NCI-H1930 (cell line): ENCODE data around the gene RAD51B.
"Not testable (repeated sequence)": the region's sequence is repeated elsewhere in the genome, so short reads cannot be mapped to it uniquely, and the experiment has no call there.

Source experiments
- DNase-seq, 2 experiments: peaks; one replicate each; lab custom pipeline; 2025; lab: John Stamatoyannopoulos, UW

RAD51B gene

DNA sequence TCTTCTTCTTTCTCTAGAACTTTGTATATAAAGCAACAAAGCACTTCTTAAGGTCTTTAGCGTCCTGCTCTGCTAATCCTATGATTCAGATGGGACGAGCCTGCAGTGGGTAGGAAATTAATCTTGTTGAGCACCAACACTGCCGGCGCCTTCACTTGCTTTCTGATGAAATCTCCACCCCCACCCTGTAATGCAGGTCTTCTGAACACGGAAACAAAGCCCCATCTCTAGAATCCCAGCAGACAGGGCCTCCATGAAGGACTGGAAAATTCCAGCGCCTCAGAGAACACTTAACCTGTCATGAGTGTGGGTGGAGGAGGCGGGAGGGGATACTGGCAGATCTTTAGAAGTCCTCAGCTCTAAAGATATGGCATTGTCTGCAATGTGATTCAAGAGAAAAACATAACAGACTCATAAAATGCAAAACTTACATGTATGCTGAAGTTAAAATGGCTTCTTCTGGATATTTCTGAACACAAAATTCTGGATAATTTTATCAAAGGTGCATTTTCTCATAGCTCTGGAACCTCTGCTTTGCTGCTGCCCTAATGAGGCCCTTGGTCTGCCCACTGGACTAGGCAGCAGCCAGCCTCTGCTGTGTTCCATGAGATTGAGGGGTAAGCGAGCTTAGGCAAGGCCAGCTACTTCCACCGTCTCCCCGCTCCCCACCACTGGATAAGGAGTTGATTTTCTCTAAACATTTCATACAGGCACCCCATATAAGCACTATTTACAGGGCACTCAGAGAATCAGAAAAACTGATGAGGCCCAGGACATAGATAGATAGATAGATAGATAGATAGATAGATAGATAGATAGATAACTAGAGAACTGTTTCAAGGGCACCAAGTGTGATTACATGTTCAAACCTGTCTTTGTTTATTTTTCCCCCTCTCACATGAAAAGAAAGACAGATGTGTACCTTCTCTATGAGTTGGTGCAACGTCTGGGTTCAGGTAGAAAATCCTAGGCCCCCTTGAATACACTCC lies 930.2 kb downstream of the RAD51B start:
- DNase-seq: no peak

DNA sequence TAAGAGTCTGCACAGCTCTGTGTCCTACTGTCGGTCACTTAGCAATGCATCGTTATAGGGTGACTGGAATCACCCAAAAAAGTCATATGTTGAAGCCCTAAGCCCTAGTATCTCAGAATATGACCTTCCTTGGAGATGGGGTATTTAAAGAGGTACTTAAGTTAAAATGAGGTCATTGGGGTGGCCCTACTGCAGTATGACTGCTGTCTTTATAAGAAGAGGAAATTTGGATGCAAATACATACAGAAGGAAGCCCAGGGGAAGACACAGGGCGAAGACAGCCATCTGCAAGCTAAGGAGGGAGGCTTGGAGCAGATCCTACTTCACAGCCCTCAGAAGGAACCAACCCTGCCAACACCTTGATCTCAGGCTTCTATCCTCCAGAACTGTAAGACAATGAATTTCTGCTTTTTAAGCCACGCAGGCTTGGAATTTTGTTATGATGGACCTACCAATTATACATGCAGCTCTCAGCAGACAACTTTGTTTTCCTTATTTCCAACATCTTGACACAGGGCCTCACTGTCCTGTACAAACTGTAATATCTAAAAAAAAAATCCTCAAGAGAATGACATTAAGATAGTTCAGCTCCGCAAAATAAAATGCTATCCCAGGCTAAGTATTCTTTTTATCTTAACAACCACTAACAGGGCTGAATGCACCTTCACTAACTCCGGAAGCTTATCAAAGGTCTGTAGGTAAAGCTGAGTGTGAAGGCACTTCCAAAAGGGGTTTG lies 932.9 kb downstream of the RAD51B start:
- DNase-seq: no peak

DNA sequence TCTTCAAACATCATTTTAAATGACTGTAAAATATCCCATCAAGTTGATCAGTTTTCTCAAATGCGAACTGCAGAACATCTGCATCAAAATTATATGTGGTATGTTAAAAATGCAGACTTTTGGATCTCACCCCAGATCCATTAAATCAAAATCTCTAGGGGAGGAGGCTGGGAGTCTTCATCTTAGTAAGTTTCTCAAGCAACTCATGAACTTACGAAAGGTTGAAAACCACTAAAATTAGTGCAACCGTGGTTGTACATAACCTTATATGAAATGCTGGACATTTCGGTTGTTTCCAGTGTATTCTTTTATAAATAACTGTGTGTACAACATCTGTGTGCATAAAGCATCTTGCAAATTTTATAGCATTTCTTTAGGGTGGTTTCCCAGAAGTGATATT lies 934.1 kb downstream of the RAD51B start:
- no peak for DNase-seq

DNA sequence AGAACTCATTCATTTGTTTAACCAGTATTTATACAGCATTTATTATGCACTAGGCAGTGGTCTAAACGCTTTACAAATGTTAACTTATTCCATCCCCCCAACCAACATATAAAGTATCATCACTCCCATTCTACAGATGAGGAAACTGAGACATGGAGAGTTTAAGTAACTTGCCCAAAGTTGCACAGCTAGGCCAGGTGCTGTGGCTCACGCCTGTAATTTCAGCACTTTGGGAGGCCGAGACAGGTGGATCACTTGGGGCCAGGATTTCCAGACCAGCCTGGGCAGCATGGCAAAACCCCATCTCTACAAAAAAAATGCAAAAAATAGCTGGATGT lies 935.4 kb downstream of the RAD51B start:
- no peak for DNase-seq

DNA sequence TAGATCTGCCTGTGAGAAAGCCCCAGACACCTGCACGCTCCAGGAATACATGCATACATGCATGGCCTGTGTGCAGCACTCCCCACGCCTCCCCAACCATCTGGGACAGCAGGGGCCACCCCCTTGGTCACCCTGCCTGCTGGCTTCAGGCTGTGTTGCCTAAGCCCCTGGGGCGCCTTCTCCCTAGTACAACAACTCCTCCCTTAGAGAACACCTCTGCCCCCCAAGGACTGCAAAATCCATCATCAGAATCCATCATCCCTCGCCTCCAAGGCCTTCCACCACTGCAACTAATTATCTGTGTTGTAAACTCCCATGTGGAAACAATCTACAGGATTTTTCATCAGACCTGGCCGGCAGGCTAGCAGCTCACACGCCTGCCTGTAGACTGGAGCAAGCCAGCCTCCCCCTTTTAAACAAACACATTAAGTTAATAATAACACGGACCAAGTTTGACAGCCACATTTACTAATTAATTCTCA lies 936.5 kb downstream of the RAD51B start:
- no peak for DNase-seq

DNA sequence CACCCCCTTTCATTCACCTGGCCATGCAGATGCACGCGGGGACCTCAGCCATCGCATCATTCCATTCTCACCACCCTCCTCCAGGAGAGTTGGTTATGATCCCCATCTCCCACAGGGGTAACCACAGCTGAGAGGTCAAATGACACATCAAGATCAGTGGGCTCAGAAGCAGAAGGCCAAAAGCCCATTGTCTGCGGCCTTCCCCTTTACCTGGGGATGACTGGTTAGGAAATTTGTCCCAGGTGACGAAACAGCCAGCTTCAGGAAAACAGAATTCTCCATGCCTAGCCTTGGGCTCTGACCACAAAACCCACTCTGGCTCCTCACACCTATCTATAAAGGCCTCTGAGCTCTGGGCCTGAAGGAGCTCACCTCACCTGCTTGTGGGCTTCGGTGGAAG lies 937.2 kb downstream of the RAD51B start:
- no peak for DNase-seq

DNA sequence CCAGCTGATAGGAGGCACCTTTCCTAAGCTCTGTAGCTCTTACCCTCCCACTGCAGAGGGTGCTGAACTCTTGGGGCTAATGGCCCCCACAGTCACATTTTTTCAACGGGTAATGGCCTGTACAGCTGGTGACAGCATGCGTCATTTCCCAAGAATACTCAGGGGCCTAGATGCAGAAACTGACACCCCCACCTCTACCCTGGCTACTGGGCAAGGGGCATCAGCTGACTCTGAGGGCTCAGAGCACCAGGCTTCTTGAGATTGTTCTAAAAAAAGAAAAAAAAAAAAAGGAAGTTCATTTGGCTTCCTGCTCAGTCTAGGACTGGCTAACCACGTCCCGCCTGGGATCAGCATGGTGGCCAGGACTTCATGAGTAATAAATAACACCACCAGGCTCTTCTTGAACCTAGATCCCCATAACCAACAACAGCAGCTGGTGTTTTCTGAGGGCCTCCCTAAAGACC lies 938.1 kb downstream of the RAD51B start:
- DNase-seq: no peak

DNA sequence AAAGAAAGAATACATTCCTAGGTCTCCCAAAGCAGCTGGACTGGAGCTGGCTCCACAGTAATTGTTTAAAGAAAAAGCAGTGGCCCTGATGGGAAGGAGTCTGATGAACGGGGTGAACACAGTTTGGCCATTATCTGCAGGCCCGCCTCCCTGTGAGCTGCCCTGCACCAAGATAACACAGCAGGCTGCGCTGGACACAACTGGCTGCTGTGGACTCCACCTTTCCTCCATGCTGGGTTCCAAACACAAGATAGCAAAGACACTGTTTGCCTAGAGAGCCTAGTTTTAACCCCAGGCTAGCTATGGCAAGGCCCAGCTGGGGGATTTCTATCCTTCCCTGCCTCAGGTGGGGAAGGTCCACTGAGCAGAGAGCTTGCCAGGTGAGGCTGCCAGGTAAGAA lies 938.7 kb downstream of the RAD51B start:
- no peak for DNase-seq

DNA sequence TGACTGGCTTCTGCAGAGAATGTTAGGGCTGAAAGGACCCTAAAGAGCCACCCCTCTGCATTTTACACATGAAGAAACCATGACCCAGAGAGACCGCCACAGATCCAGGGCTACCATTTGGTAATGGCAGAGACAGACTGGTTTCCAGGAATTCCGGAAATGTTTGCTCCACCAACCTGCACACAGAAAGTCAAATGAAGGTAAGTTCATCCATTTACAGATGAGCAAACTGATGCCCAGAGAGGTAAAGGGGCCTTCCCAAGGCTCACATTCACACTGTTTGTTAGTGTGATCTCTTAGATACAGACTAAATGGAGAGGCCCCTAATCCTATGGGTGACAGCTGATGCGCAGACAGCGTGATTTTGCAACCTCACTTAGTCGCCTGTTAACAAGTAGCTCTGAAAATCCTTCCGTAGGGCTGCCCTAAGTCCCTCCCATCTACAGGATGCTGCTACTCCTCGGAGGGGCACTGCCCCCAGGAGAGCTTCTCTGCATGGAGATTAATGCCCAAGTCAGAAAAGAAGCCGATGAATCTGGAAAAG lies 939.5 kb downstream of the RAD51B start:
- DNase-seq: no peak

DNA sequence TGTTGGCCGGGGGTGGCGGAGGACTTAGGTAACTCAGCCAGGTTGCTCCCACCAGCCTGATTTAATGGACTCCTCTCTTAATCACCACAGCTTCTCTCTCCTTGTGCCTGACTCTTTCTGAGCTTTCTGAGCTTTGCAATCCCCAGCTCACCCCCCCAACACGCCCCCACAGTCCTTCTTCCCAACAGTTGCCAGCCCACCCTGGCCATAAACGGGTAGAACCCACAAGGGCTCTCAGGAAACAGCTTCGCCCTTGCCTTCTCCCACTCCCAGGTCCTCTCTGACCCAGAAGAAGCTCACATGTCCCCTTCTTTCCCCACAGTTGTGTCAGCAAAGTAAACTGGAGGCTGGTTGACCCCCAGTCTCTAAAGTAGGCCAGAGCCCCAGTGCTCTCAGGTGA lies 940.4 kb downstream of the RAD51B start:
- no peak for DNase-seq

DNA sequence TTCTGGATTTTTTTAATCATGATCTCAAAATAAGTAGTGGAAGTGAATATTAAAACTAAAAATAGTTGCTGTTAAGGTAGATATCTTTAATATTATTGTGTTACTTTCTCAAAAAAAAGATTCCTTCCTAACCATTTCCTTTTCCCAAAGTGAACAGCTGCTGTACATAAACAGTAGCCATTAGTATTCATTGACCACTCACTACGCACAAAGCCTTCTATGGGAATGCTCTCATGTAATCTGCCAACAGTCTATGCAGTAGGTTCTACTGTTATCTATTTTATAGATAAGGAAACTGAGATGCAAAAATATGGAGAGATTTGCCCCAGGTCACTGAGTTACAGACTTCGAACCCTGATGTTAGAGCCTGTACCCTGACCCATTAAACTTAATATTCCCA lies 941.2 kb downstream of the RAD51B start:
- no peak for DNase-seq

DNA sequence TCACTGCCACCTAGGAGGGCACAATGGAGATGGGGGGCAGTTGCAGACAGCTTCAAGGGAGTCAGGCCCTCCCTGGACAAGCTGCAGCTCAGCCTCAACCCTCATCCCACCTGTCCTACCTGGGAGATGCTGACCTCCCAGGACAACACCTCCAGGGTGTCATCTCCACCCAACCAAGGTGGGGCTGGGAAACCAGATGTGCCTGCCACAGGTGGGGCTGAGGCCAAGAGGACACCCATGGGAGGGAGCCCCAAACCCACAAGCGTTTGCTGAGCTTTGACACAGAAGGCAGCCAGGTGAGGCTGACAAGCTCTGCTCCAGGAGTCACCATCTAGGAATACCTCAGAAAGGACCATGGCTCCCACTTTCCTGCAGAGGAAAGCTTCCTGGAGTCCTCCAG lies 941.8 kb downstream of the RAD51B start:
- no peak for DNase-seq

DNA sequence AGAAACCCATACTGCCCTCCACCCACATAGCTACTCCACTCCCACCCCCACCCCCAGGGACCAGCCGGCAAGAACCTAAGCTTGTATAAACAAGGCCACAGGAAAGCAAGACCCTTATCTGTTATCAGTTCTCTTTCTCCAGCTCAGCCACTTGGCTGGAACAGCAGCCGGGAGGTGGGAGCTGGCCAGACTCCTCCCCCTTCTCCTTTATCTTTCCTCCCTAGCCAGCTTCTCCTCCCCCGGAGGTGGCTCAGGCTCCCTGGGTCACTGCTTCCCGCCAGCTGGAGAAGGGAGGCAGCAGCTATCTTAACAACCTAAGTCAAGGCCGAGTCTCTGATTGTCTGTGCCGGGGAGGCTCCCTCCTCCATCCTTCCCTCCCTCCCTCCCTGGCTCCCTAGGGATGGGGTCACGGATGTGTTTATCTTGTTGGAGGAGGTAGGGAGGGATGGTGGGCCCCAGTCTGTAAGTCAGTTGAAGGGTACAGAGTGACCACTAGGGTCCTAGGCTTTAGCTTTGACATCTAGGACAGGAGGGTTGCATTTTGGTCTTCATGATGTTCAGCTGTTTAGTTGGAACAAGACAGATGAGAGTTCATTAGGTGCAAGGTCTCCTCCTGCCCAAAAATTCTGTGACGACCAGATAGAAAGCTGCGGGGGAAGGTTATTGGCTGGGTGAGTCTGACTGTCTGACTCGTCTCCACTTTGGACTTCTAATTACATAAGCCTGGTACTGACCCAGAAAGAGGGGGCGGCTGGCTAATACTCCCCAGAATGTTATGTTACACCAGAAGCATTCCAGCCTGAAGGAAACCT lies 943.6 kb downstream of the RAD51B start:
- no peak for DNase-seq

DNA sequence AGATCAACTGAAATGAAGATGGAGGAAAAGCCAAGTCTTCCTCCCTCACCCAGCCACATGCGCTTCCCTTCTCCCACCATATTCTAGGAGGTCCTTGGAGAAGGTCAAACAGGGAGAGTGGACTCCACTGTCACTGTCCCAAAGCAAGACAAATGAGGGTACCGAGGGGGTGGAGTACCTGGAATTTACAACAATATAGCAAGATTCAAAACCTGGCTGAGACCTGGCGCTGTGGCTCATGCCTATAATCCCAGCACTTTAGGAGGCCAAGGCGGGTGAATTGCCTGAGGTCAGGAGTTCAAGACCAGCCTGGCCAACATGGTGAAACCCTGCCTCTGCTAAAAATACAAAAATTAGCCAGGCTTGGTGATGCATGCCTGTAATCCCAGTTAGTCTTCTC lies 944.3 kb downstream of the RAD51B start:
- not testable (repeated sequence) for DNase-seq

DNA sequence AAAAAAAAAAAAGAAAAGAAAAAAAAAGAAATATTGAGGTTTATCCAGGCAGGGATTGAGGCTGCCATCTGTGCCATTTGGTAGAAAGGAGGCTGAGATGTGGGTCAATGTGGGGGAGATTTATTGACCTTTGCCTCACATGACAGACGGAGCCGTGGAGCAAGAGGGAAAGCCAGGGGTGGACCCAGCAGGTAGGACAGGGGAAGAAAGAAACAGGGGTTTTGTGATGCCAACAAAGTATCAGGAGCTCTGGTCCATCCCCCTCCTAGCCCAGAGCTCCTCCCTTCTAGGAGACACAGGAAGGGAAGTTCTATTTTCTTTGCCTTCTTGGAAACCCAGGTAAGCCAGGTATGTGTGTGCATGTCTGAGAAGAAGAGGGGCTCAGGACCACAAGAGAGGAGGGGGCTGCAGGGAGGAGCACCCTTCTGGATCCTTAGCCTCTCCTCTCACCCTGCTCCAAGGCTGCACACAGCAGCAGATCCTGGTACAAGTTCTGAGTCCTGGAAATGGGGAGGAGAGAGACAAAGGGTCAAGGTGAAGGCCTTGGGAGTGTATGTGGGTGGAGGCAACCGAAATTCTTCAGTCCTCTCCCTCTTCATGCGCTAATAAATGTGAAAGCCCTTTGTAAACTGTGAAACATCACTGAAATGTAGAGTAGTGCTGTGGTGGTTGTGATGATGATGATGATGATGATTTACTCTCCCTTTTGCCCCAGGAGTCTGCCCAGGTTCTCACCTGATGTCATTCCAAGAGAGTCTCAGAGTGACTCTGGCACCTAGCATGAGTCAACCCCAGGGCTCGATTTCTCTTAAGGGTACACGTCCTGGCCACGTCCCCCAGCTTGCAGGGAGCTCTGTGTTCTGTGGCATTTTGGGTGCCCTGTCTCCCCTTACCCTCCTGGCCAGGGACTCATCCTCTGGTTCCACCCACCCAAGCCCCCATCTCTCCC lies 947.0 kb downstream of the RAD51B start:
- no peak for DNase-seq

DNA sequence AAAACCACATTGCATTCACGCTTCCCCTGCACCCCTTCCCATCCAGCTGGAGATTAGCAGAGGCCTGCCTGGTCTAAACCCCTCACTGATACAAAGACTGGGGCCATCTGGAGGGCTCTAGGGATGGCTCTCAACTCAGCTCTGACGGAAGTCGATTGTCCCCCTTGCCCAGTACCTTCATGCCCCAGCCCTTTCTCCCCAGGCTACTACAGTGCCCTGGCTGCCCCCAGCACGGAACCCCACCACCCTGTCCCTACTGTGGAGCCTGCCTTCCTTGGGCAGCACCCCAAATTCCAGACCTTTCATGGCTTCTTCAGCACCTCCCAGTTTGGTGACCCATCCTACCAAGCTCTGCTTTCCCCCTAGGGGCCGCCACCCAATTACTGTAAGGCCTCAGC lies 947.7 kb downstream of the RAD51B start:
- DNase-seq: no peak

DNA sequence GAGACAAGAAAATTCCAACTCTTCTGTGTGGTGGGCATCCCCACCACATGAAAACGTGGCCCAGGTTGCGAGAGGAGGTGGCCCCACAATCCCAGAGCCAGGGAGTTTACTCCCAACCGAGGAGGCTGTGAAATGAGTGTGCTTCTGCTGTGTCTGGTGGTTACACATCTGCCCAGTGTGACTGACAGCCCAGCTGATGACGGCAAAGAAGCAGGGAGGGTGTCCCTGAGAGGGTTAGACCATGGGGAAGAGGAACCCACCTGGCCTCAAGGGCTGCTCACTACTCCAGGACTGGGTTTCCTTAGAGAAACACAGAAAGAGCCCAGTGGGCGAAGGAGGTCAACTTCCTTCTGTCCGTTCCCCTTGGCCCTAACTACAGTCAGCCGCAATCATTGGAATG lies 948.7 kb downstream of the RAD51B start:
- no peak for DNase-seq

DNA sequence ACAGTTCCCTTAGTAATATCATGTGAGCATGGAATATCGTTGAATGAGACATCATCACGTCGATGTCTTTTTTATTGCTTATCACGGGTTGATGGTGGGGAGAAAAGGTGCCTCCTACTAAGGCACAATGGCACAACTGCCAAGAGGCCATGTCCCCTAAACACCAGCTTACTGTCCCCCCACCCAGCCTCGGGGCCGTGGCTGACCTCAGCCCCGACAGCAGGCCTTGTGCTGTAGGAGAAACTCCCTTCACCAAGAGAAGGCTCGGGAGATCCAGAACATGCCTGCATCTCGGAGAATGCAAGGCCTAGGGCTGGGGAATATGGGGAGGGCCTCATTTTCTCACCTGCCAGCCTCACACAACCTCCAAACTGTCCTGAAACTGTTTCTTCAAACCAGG lies 950.5 kb downstream of the RAD51B start:
- no peak for DNase-seq

DNA sequence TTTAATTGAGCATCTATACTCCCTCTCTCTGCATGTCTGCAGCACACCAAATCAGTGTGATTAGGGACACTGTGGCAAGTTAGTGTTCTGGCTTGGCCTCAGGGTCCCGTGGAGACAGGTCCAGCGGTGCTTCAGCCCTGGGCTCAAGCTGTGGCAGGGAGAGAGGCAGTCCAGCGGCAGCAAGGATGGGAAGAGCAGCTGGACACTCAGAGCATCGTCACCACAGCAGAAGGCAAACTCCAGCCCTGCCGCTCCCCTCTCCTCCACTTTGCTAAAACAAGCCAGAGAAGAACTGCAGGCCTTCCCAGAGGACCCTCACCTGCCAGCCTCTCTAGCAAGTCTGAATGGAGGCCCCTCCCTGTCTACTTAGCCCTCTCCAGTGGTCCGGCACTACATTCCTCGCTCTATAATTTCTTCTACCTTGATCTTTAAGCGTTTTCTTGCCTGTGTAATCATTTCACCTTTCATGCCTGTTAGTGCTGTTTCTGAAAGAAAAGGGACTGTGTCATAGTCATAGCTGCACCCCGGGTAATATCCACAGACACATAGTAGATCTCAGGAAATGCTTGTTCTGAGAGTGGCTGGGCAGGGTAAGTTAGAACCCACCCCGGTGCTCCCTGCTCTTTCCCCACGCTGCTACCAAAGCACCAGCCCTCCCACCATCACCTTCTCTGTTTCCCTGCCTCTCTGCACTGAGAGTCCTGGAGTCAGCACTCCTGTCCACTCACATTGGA lies 951.1 kb downstream of the RAD51B start:
- DNase-seq: no peak

DNA sequence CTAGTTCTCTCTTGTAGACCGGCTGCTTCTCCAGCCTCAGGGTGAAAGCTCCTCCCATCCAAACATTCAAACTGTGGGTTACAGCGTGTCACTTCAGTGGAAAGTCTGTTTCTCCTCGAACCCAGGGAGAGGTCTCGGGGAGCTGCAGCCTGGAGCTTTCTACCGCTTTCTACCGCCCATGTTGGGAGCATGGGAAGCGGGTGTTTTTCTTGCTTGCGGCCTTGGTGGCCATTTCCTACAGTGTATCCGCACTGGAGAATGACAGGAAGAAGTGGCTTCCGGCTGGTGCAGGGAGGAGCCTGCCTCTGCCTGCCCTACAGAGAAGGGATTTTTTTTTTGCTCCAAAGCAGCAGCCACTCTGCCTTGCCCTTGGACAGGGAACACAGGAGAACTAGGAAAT lies 952.1 kb downstream of the RAD51B start:
- DNase-seq: no peak
